Stimulated activated naive CD8-positive, alpha-beta T cell treated with anti-CD3 and anti-CD28 coated beads, Interleukin-15, amount 100 ng/mL, for 72 hours (primary cell): Measurements from ENCODE around the gene VAMP5.
"Not testable (repeated sequence)": the region's sequence is repeated elsewhere in the genome, so short reads cannot be mapped to it uniquely, and the experiment has no call there.

Experiments
- ATAC-seq: fragments of 150-1000 bp; cut with Tn5 transposase; 2 replicates; pipeline ENCODE4 v1.10.0; 2021; ENCODE audit warnings: mild to moderate bottlenecking, moderate library complexity
- DNase-seq, 2 donors: peaks; one replicate each; pipeline ENCODE4 v3.0.0; 2021 to 2022
- H3K27ac Mint-ChIP-seq, 2 donors: one replicate each; pipeline ENCODE4 v1.8.0; 2022; ENCODE audit warnings: mild to moderate bottlenecking in 2 of 2, mixed read lengths in 2 of 2, moderate library complexity in 2 of 2
- H3K27me3 Mint-ChIP-seq: one replicate; pipeline ENCODE4 v1.8.0; 2022; ENCODE audit warnings: mixed read lengths
- H3K4me1 Mint-ChIP-seq: one replicate; pipeline ENCODE4 v1.8.0; 2022; ENCODE audit warnings: mild to moderate bottlenecking, mixed read lengths
- H3K4me3 Mint-ChIP-seq, 2 donors: one replicate each; pipeline ENCODE4 v1.8.0; 2022; ENCODE audit warnings: mild to moderate bottlenecking in 2 of 2, mixed read lengths in 2 of 2, moderate library complexity in 1 of 2
- H3K9me3 Mint-ChIP-seq, 2 donors: one replicate each; pipeline ENCODE4 v1.8.0; 2022; ENCODE audit warnings: mixed read lengths in 2 of 2

Gene VAMP5

DNA sequence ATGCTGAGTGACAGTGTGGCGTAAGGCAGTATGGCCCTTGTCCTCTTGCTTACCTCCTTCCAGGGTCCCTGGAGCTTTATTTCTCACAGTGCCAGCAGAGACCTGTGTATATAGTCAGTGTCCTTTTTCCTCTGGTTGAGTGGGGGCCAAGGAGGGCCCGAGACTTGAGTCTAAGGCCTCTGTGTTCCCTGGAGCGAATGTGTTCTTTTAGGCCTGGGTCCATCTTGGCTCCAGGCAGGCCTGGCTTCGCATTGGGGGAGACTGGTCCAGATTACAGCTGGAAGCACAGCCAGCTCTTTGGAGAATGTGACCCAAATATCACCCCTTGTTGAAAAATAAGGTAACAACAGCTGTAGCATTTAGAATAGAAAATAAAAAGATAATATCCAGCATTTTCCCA lies 5.0 kb downstream of the VAMP5 start:
- H3K27ac Mint-ChIP-seq, result no peak overlapping the region
- H3K9me3 Mint-ChIP-seq, result no peaks in the 10 kb centered on the region
- ATAC-seq, result no peak
- no peak for DNase-seq
- H3K4me3 Mint-ChIP-seq, result no peak overlapping the region
- H3K27me3 Mint-ChIP-seq, result no peaks in the 10 kb centered on the region
- H3K4me1 Mint-ChIP-seq, result peaks cover 51% of the 10 kb centered on the region

- ATAC-seq, result no peak
- Mint-ChIP-seq H3K4me1 (peaks cover 51% of the 10 kb centered on the region), H3K4me3 (no peak overlapping the region), H3K27me3 (no peaks in the 10 kb centered on the region), H3K9me3 (no peaks in the 10 kb centered on the region), H3K27ac (peak overlapping the region in 1 of 2 donors; percentile 81)
- DNase-seq, result no peak
Measured at GRCh38 chr2:85589982-85590791, 6.0 kb downstream of the VAMP5 start.

GRCh38 chr2:85590950-85591349 lies 6.7 kb downstream of the VAMP5 start:
- H3K27me3 Mint-ChIP-seq, result no peaks in the 10 kb centered on the region
- no peak overlapping the region for H3K27ac Mint-ChIP-seq
- no peaks in the 10 kb centered on the region for H3K9me3 Mint-ChIP-seq
- DNase-seq (no peak), ATAC-seq (no peak)
- no peak overlapping the region for H3K4me3 Mint-ChIP-seq
- peaks cover 48% of the 10 kb centered on the region for H3K4me1 Mint-ChIP-seq

GRCh38 chr2:85591563-85591962 lies 7.3 kb downstream of the VAMP5 start:
- H3K27me3 Mint-ChIP-seq, result no peaks in the 10 kb centered on the region
- H3K9me3 Mint-ChIP-seq, result no peaks in the 10 kb centered on the region
- H3K4me3 Mint-ChIP-seq, result no peak overlapping the region

DNA sequence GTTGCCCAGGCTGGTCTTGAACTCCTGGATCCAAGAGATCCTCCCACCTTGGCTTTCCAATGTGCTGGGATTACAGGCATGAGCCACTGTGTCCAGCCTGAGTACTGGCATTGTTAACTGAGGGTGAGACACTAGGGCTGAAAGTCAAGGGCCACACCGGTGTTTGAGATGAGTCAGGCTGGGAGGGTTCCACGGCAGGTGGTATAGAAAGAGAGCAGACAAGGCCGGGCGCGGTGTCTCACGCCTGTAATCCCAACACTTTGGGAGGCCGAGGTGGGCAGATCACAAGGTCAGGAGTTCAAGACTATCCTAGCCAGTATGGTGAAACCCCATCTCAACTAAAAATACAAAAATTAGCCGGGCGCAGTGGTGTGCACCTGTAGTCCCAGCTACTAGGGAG lies 8.1 kb downstream of the VAMP5 start:
- not testable (repeated sequence) for H3K4me3 Mint-ChIP-seq, ATAC-seq, DNase-seq, H3K27ac Mint-ChIP-seq, H3K27me3 Mint-ChIP-seq, H3K9me3 Mint-ChIP-seq
- peaks cover 58% of the 10 kb centered on the region for H3K4me1 Mint-ChIP-seq

More at GRCh38 chr2:85591563-85591962, 7.3 kb downstream of the VAMP5 start:
- DNase-seq (no peak), ATAC-seq (no peak)
- Mint-ChIP-seq H3K4me1 (peaks cover 52% of the 10 kb centered on the region), H3K27ac (peak overlapping the region in 1 of 2 donors; percentile 3)

GRCh38 chr2:85593023-85593422 lies 8.8 kb downstream of the VAMP5 start:
- no peaks in the 10 kb centered on the region for H3K27me3 Mint-ChIP-seq
- no peak overlapping the region for H3K27ac Mint-ChIP-seq
- no peak overlapping the region for H3K4me3 Mint-ChIP-seq
- no peaks in the 10 kb centered on the region for H3K9me3 Mint-ChIP-seq
- peaks cover 57% of the 10 kb centered on the region for H3K4me1 Mint-ChIP-seq
- DNase-seq (no peak), ATAC-seq (no peak)

- Mint-ChIP-seq H3K27me3 (no peaks in the 10 kb centered on the region), H3K27ac (peak overlapping the region; percentile 89 to 99), H3K9me3 (no peaks in the 10 kb centered on the region), H3K4me1 (peaks cover 62% of the 10 kb centered on the region), H3K4me3 (peak overlapping the region; percentile 93 to 100)
- no peak for ATAC-seq
- no peak for DNase-seq
Measured at GRCh38 chr2:85594715-85595300, 10.6 kb downstream of the VAMP5 start.

DNA sequence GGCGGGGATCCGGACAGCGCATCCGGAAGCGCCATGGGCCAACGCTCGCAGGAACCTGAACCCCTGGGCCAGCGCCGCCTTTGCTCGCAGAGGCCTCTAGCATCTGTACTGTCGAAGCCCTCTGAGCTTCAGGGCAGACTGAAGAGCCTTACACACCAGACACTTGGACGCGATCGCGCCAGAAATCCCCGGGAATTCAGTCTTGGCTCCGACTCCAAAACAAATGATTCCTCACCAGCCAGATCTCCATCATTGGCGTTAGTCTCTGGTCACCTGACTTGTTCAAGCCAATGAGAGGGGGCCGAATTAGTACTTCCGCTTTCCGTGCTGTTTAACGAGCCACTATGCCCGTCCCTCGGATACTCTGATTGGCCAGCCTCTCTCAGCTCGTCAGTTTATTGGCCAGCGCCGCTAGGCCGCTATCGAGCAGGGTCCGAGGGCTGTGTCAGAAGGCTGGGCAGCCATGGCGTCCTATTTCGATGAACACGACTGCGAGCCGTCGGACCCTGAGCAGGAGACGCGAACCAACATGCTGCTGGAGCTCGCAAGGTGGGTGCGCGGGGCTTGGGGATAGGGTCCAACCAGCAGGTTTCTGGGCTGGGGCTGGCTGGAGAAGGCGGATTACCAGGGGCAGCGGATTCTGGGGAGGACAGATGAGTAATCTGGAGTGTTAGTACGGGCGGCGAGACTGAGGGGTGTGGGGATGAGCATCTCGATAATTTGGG lies 11.2 kb downstream of the VAMP5 start, which contains the start of gene RNF181:
Gene RNF181, plus strand, starts transcription at position 445 of the 725 bp plus-strand sequence. Its CDS starts 19 bp downstream, at position 464.
- DNase-seq, result peak; percentile 87 to 93
- Mint-ChIP-seq H3K4me3 (peak within 1 kb of the TSS; percentile 93 to 100), H3K4me1 (peaks cover 62% of the 10 kb centered on the region), H3K27me3 (no peaks in the 10 kb centered on the region), H3K9me3 (no peaks in the 10 kb centered on the region), H3K27ac (peak within 1 kb of the TSS; percentile 94 to 99)
- peak; percentile 99 for ATAC-seq

GRCh38 chr2:85596026-85596333 lies 11.7 kb downstream of the VAMP5 start:
- DNase-seq (no peak), ATAC-seq (peak; percentile 32)
- H3K27ac Mint-ChIP-seq, result peak overlapping the region; percentile 94 to 99
- peaks cover 64% of the 10 kb centered on the region for H3K4me1 Mint-ChIP-seq
- peak overlapping the region; percentile 93 to 100 for H3K4me3 Mint-ChIP-seq
- H3K27me3 Mint-ChIP-seq, result no peaks in the 10 kb centered on the region
- H3K9me3 Mint-ChIP-seq, result no peaks in the 10 kb centered on the region

GRCh38 chr2:85596486-85597143 lies 12.4 kb downstream of the VAMP5 start:
- Mint-ChIP-seq H3K4me3 (peak overlapping the region; percentile 93 to 100), H3K27me3 (no peaks in the 10 kb centered on the region), H3K27ac (peak overlapping the region; percentile 19 to 67), H3K9me3 (no peaks in the 10 kb centered on the region), H3K4me1 (peaks cover 70% of the 10 kb centered on the region)
- no peak for DNase-seq
- no peak for ATAC-seq

DNA sequence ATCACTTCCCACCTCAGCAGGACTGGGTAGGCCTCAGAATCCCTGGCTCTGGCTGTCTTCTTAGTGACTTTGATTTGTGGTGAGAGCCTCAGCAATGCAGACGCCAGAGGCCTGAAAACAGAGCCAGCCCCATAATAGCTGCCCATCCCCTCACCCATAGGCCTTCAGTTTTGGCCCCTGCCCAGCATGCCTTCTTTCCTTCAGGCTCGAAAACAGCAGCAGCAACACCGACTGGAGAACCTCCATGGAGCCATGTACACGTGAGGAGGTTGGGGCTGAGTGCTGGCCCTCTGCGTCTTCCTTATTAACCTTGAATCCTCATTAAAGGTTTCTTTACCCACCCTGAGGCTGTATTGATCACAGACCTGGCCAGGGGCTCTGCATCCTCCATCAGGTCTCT lies 13.0 kb downstream of the VAMP5 start:
- Mint-ChIP-seq H3K9me3 (no peaks in the 10 kb centered on the region), H3K27ac (peak overlapping the region in 1 of 2 donors; percentile 67)

DNA sequence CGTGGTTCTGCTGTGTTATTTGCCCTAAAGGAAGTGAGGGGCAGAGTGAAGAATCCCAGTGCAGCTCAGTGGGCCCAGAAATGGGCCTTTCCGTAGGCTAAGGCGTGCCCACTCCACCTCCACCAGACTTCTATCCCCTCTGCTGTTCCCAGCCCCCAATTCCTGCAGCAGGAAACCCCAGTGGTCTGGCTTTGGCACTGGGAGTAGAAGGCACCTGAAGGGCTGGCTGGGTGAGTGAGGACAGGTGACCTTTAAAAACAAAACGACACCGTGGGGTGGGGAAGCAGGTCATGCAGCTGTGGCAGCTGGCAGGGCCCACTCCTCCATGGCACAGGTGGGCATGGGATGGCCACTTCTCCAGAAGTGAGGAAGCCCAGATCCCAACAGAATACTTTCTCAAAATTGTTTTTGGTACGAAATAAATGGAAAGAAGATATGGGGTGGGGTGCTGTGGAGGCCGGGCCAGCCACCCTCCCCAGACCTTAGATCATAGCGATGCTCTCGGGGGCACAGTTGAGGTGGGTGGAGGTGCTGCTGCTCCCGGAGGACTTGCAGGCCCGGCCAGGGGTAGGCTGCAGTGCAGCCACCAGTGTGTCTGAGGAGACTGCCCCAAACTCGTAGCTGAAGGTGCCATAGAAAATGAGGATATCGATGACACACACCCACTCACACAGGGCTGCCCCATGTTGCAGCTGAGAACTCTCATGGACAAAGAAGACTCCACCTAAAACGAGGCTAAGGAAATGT lies 14.5 kb downstream of the VAMP5 start:
- no peak for ATAC-seq
- no peak overlapping the region for H3K4me3 Mint-ChIP-seq
- H3K27me3 Mint-ChIP-seq, result no peaks in the 10 kb centered on the region
- H3K4me1 Mint-ChIP-seq, result peaks cover 79% of the 10 kb centered on the region
- no peak for DNase-seq
- peak overlapping the region in 1 of 2 donors; percentile 57 for H3K27ac Mint-ChIP-seq
- no peaks in the 10 kb centered on the region for H3K9me3 Mint-ChIP-seq

More for the DNA sequence above, 13.0 kb downstream of the VAMP5 start:
- H3K4me3 Mint-ChIP-seq, result peak overlapping the region; percentile 93 to 100
- no peaks in the 10 kb centered on the region for H3K27me3 Mint-ChIP-seq
- ATAC-seq, result no peak
- H3K4me1 Mint-ChIP-seq, result peaks cover 76% of the 10 kb centered on the region
- no peak for DNase-seq

- DNase-seq (no peak), ATAC-seq (no peak)
- H3K4me3 Mint-ChIP-seq, result no peak overlapping the region
- H3K27me3 Mint-ChIP-seq, result no peaks in the 10 kb centered on the region
- H3K9me3 Mint-ChIP-seq, result no peaks in the 10 kb centered on the region
- peaks cover 75% of the 10 kb centered on the region for H3K4me1 Mint-ChIP-seq
- peak overlapping the region in 1 of 2 donors; percentile 74 for H3K27ac Mint-ChIP-seq
Measured at GRCh38 chr2:85599468-85600234, 15.4 kb downstream of the VAMP5 start.

- Mint-ChIP-seq H3K9me3 (no peaks in the 10 kb centered on the region), H3K4me3 (no peak overlapping the region), H3K27ac (peak overlapping the region in 1 of 2 donors; percentile 48), H3K4me1 (peaks cover 73% of the 10 kb centered on the region), H3K27me3 (no peaks in the 10 kb centered on the region)
- no peak for ATAC-seq
- DNase-seq, result no peak
Measured at GRCh38 chr2:85600235-85600575, 16.0 kb downstream of the VAMP5 start.
